ENCODE measurements around the gene DCAF8.

Gene DCAF8

DNA sequence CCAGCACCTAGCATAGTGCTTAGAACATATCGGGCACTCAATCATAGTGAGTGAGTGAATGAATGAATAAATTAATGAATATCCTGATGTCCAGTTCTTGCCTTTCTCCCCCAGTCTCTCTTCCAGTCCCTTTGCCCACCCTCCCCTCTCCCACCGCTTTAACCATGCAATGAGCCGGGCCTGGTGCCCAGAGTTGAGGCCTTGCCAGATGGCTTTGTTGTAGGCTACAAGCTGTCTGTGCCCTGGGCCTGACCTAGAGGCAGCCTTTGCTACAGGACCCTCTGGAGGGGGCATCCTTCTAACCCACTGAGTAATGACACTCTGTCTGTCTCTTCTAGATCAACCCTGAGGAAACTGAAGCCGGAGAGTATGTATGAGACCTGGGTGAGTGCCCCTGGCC lies 65.1 kb downstream of the DCAF8 start:
- DNase-seq, result no peak

DNA sequence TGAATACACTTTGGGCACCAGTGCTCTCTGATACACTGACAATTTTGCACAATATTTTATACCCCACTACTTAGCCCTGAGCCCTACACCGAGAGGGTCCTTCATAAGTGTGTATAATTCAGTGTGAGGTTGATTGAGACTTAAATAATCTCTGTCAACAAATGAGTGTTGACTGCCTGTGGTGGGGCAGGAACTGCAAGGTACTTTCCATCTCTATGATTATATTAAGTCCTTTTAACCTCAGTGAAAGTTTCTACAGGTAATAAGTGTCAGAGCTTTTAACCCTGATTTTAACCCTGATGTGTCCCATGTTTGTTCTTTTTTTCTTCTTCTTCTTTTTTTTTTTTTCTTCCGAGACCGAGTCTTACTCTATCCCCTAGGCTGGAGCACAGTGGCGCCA lies 66.2 kb downstream of the DCAF8 start:
- DNase-seq, result no peak

DNA sequence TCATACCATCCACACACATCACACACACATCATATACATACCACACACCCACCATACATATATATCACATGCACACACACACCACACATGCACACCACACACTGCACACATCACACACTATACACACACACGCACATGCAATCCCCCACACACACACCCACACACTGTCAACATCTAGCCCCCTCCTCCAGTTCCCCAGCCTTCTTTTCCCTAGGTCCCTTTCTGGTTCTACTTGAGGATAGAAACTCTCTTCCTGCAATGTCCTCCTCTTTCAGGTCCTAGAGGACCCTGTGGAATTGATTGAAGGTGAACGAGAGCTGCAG lies 67.7 kb downstream of the DCAF8 start:
- DNase-seq, result no peak

- no peak for DNase-seq
These were observed 68.3 kb downstream of the DCAF8 start for GRCh38 chr1:160193832-160194736.

DNA sequence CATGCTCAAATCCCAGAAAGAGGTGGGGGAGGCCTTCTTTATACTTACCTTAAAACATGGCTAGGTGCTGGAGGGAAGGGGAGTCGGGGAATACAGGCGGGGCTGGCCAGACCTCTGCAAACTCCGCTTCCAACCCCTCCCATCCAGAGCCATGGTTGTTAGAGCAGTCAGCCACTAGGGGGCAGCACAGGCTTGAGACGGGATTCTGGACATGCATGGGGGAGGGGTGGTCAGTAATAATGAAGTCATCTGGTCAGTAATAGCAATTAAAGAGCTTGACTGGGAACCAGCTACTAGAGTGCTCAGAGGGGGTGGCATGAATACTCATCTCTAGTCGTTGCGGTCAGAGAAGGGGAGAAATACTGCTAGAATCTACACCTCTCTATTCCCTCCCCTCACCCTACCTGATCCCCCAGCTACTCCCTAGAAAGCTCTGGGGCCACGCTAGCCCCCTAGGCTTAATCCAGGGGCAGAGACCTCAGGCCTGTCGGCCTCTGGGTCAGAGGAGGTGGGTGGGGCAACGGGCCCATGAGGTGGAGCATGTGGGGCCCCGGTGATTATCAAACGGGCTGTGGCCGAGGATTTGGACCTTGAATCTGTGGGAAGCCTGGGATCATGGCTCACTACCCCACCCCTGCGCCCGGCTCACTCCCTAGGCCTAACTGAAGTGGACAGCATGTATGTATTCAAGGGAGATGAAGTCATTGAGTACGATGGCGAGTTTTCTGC lies 69.1 kb downstream of the DCAF8 start:
- DNase-seq, result peak; percentile 70

GRCh38 chr1:160192234-160192633 lies 70.1 kb downstream of the DCAF8 start:
- DNase-seq, result no peak

- DNase-seq, result no peak
These were observed 70.6 kb downstream of the DCAF8 start for GRCh38 chr1:160191756-160192155.

GRCh38 chr1:160189649-160190625 lies 72.4 kb downstream of the DCAF8 start, which contains the start of gene CASQ1:
CASQ1 (plus strand) TSS chr1:160190575; CDS start chr1:160190752, 177 bp downstream.
- no peak for DNase-seq

GRCh38 chr1:160188341-160188740 lies 74.0 kb downstream of the DCAF8 start:
- no peak for DNase-seq

- no peak for DNase-seq
These were observed 74.9 kb downstream of the DCAF8 start for GRCh38 chr1:160187407-160187806.

- no peak for DNase-seq
These were observed 75.6 kb downstream of the DCAF8 start for GRCh38 chr1:160186729-160187128.

GRCh38 chr1:160186246-160186645 lies 76.1 kb downstream of the DCAF8 start:
- no peak for DNase-seq

- no peak for DNase-seq
These were observed 83.0 kb downstream of the DCAF8 start for GRCh38 chr1:160179336-160179735.

DNA sequence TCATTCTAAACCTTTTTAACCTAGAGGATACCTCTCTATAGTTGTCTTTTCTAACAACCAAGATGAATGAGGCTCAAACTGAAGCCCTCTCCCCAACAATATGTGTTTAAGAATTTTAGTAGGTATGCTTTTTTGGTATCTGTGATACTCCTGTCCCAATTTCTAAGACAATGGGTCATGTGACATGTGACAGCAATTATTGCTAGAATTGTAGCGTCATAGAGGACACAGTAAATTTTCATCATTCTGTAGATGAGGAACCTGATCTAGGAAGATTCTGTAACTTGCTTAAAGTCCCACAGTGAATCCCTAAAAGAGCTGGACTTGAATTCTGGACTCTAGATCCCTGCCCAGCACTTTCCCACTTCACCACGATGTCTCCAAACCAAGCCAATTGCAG lies 83.6 kb downstream of the DCAF8 start:
- DNase-seq, result no peak

DNA sequence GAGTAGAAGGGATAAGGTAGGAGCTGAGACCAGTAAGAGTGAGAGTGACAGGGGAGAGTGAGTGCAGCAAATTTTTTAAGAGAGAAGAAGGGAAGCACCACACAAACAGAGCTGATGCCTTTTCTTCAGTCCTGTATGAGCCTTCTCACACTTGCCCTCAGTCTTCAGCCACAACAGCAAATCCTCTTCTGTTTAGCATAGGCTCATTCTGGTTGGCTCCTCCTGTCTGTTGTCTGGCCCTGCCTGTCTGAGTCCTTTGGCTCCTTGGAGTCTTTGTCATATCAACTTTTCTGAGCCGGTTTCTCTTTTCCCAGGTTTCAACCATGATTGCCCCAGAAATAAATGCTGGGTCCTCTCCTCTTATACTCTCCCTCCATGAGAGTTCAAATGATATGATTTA lies 84.7 kb downstream of the DCAF8 start:
- no peak for DNase-seq

DNA sequence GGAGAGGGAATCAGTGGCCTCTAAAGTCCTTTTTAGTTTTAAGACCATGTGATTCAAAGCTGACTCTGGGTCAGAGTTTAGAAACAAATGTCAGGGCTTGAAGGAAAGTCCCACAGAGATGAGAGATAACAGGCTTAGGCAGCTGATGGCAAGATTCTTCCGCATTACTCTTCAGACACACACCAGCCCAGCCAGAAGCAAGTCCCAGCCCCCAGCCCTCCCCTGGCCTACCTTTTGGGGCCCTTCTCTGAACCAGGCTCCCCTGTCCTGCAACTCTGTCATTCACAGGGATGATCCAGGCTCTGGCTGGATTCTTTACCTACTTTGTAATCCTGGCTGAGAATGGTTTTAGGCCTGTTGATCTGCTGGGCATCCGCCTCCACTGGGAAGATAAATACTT lies 85.1 kb downstream of the DCAF8 start:
- no peak for DNase-seq

GRCh38 chr1:160171980-160172379 lies 90.4 kb downstream of the DCAF8 start:
- DNase-seq, result no peak

DNA sequence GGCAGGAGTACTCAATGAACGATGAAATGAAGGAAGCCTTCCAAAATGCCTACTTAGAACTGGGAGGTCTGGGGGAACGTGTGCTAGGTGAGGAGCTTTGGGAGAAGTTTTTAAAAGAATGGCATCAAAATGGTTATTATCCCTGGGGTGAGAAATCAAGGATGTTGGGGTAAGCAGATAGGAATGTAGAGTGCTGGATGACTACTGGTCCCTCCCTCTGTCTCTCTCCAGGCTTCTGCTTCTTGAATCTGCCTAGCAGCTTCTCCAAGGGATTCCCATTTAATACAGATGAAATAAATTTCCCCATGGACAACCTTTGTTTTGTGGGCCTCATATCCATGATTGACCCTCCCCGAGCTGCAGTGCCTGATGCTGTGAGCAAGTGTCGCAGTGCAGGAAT lies 91.0 kb downstream of the DCAF8 start:
- no peak for DNase-seq

DNA sequence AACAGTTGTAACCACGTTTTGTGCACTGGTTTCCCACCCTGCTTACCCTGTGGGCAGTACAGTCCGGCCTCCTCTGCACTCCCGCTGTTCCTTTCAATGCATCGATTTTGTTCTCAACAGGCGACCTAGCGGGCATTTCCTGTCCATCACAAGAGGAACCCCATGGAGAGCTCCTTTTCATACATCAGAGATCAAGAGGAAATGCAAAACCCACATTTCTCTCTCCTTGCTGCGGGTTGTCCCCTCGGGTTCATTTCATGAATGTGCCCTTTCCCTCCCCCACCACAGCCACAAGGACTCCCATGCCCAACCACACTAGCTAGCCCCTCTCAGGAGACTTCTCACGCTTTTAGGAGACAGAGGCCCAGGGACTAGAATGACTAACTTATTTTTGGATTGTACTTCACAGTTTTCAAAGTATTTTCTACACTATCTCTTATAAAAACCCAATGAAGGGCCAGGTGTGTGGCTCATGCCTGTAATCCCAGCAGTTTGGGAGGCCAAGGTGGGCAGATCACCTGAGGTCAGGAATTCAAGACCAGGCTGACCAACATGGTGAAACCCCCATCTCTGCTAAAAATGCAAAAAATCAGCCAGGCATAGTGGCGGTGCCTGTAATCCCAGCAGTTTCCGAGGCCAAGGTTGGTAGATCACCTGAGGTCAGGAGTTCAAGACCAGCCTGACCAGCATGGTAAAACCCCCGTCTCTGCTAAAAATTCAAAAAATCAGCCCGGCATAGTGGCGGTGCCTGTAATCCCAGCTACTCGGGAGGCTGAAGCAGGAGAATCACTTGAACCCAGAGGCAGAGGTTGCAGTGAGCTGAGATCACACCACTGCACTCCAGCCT lies 92.6 kb downstream of the DCAF8 start:
- DNase-seq, result no peak

DNA sequence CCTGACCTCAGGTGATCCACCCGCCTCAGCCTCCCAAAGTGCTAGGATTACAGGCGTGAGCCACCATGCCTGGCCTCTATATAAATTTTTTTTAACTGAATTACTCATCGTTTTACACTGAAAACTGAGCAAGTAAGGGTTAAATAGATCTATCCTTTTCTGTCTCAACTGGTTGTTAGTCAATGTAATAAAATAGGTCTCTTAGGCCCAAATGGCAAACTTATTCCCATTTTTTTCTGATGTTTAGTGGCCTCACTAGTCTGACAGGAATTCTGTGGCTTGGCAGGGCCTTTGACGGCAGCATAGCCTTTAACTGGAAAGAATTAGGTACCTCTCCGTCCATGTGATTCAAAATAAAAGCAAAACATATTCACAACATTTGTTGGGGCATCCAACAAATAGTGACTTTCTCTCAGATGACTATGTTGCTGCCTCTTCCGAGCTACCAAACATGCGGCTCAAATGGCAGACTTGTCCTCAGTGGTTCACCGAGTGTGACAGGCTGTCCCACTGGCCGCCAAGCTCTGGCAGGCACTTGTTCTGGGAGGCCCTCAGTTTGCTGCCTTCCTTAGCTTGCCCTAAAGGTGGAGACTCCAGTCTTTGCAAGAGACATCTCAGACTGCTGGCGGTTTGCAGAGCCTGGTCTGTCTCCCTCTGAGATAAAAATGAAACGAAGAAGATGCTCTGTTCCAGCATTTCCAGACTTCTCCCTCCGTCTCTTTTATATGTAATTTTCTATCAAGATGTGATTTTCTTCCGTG lies 93.6 kb downstream of the DCAF8 start:
- no peak for DNase-seq

DNA sequence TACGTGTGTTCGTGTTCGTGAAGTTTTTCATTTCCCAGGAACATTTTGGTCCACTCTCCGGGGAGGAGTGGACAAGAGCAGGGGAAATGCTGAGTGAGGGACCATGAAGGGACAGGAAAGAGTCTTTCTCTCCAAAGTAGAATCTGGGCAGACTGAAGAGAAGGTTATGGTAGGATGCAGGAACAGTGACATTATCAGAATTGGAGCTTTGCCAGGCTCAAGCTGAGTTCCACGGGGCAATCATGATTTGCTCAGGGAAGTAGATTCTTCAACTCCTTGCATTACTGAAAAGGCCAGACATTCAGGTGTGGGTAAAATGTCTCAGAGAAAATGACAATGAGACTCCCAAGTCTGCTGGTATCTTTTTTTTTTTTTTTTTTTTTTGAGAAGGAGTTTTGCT lies 94.3 kb downstream of the DCAF8 start:
- DNase-seq, result no peak
